ENCODE measurements around the gene OTUD4.

GRCh38 chr4:145161549-145161948 lies 18.8 kb downstream of the OTUD4 start:
- no peak for TF ChIP-seq POLR2AphosphoS5 (IDR thresholded peaks at IDR 0.05; ENCODE audit: low read depth)
- TF ChIP-seq CTCF (IDR thresholded peaks at IDR 0.05; ENCODE audit: insufficient read depth, low read length), result no peak
- no peak for TF ChIP-seq REST (IDR thresholded peaks at IDR 0.05; ENCODE audit: insufficient replicate concordance, low read depth)
- TF ChIP-seq GABPA (IDR thresholded peaks at IDR 0.05; ENCODE audit: low read depth), result no peak
- no peak for TF ChIP-seq SPI1 (IDR thresholded peaks at IDR 0.05; ENCODE audit: borderline replicate concordance, low read depth)

Measured in HL-60 (cell line).